Mesenchymal stem cell (in vitro differentiated cells and primary cell): ENCODE results near the gene PGLYRP2.

ENCODE experiments used
- DNase-seq: peaks from one replicate; pipeline ENCODE4 v3.0.0-alpha.2; 2013
- H2AFZ ChIP-seq: one replicate; pipeline ENCODE4 v1.6.1; 2013; ENCODE audit warnings: low read depth, mild to moderate bottlenecking, control low read depth, inconsistent platforms, low read length, moderate library complexity
- H2AK5ac ChIP-seq: 2 replicates; pipeline ENCODE4 v1.6.1; 2013; ENCODE audit warnings: low read length, moderate library complexity, mild to moderate bottlenecking, inconsistent platforms; ENCODE audit not compliant: severe bottlenecking
- H2BK120ac ChIP-seq: one replicate; pipeline ENCODE4 v1.6.1; 2013; ENCODE audit warnings: low read depth, mild to moderate bottlenecking, inconsistent platforms, low read length, moderate library complexity
- H2BK12ac ChIP-seq, 2 experiments: one replicate each; pipeline ENCODE4 v1.6.1; 2013; ENCODE audit warnings: inconsistent platforms in 2 of 2, low read length in 2 of 2, mild to moderate bottlenecking in 2 of 2, moderate library complexity in 2 of 2, control low read depth in 1 of 2
- H2BK15ac ChIP-seq: one replicate; pipeline ENCODE4 v1.6.1; 2013; ENCODE audit warnings: mild to moderate bottlenecking, low read depth, inconsistent platforms; ENCODE audit not compliant: poor library complexity, severe bottlenecking
- H2BK5ac ChIP-seq: 2 replicates; pipeline ENCODE4 v1.6.1; 2013; ENCODE audit warnings: low read depth, mild to moderate bottlenecking, low read length, control low read depth, inconsistent platforms; ENCODE audit not compliant: poor library complexity, severe bottlenecking
- H3K14ac ChIP-seq, 2 experiments: one replicate each; pipeline ENCODE4 v1.6.1; 2013; ENCODE audit warnings: inconsistent platforms in 2 of 2, low read length in 2 of 2, control low read depth in 1 of 2, mild to moderate bottlenecking in 1 of 2, moderate library complexity in 1 of 2
- H3K18ac ChIP-seq, 2 experiments: one replicate each; pipeline ENCODE4 v1.6.1; 2013; ENCODE audit warnings: inconsistent platforms in 2 of 2, low read length in 2 of 2, control low read depth in 1 of 2, low read depth in 1 of 2, mild to moderate bottlenecking in 1 of 2
- H3K23ac ChIP-seq, 2 experiments: one replicate each; pipeline ENCODE4 v1.6.1; 2013; ENCODE audit warnings: inconsistent platforms in 2 of 2, low read length in 2 of 2, mild to moderate bottlenecking in 2 of 2, moderate library complexity in 2 of 2, control low read depth in 1 of 2
- H3K27ac ChIP-seq: 2 replicates; pipeline ENCODE4 v1.5.1; 2013; ENCODE audit warnings: mild to moderate bottlenecking, moderate library complexity, low read length, control low read depth, inconsistent platforms; ENCODE audit not compliant: poor library complexity, severe bottlenecking
- H3K27me3 ChIP-seq, 2 experiments: 2 replicates each; pipeline versions ENCODE4 v1.6.1 to v1.7.0; 2013; ENCODE audit warnings: low read length in 2 of 2, mild to moderate bottlenecking in 2 of 2, moderate library complexity in 2 of 2, control low read depth in 1 of 2, inconsistent platforms in 1 of 2; ENCODE audit not compliant: control insufficient read depth in 1 of 2, insufficient read depth in 1 of 2
- H3K36me3 ChIP-seq, 2 experiments: 2 replicates each; pipeline versions ENCODE4 v1.6.1 to v1.7.0; 2013; ENCODE audit warnings: low read length in 2 of 2, control low read depth in 1 of 2, inconsistent platforms in 1 of 2, low read depth in 1 of 2, mild to moderate bottlenecking in 1 of 2; ENCODE audit not compliant: insufficient read depth in 2 of 2, control insufficient read depth in 1 of 2
- H3K4ac ChIP-seq, 2 experiments: one replicate each; pipeline ENCODE4 v1.6.1; 2013; ENCODE audit warnings: inconsistent platforms in 2 of 2, low read length in 2 of 2, mild to moderate bottlenecking in 2 of 2, moderate library complexity in 2 of 2, control low read depth in 1 of 2, low read depth in 1 of 2
- H3K4me1 ChIP-seq: 2 replicates; pipeline ENCODE4 v1.6.1; 2013; ENCODE audit warnings: low read depth, low read length, control low read depth; ENCODE audit not compliant: control insufficient read depth, insufficient read depth
- H3K4me2 ChIP-seq: 2 replicates; pipeline ENCODE4 v1.6.1; 2013; ENCODE audit warnings: low read length, mild to moderate bottlenecking, inconsistent platforms; ENCODE audit not compliant: poor library complexity, severe bottlenecking
- H3K4me3 ChIP-seq, 2 experiments: 2 replicates each; pipeline versions ENCODE4 v1.5.1 to v1.7.0; 2013; ENCODE audit warnings: low read length in 2 of 2, mild to moderate bottlenecking in 2 of 2, control low read depth in 1 of 2, low read depth in 1 of 2; ENCODE audit not compliant: insufficient read depth in 1 of 2
- H3K79me1 ChIP-seq: replicated peaks from 2 replicates; pipeline ENCODE4 v1.6.1; 2013; ENCODE audit warnings: mild to moderate bottlenecking, control low read depth, low read length, inconsistent platforms; ENCODE audit not compliant: poor library complexity, severe bottlenecking
- H3K9ac ChIP-seq: 2 replicates; pipeline ENCODE4 v1.7.0; 2013; ENCODE audit warnings: mild to moderate bottlenecking, low read length, moderate library complexity
- H3K9me3 ChIP-seq: 2 replicates; pipeline ENCODE4 v1.7.0; 2013; ENCODE audit warnings: mild to moderate bottlenecking, low read length; ENCODE audit not compliant: control insufficient read depth
- H4K8ac ChIP-seq: one replicate; pipeline ENCODE4 v1.6.1; 2013; ENCODE audit warnings: inconsistent platforms, mild to moderate bottlenecking, low read length, moderate library complexity
- H4K91ac ChIP-seq: one replicate; pipeline ENCODE4 v1.6.1; 2013; ENCODE audit warnings: mild to moderate bottlenecking, low read length, inconsistent platforms
- WGBS: methylation state at CpG from one replicate; pipeline ENCODE4 v1.1.7; 2013; ENCODE audit warnings: mixed read lengths; 5-methylcytosine and 5-hydroxymethylcytosine counted together

PGLYRP2 gene

GRCh38 chr19:15469513-15470297 is 9.6 kb downstream of the PGLYRP2 start:
- Histone ChIP-seq H2BK12ac (no peak overlapping the region), H3K79me1 (no peaks in the 10 kb centered on the region), H3K4me3 (peak overlapping the region in 1 of 2 experiments; percentile 66), H3K4me1 (peaks cover 3% of the 10 kb centered on the region), H3K9me3 (peaks cover 2% of the 10 kb centered on the region), H3K18ac (no peak overlapping the region), H2BK15ac (no peak overlapping the region), H3K27ac (no peak overlapping the region), H2AFZ (no peak overlapping the region), H3K27me3 (peaks cover 0 to 20% of the 10 kb centered on the region in 2 experiments), H3K36me3 (no peaks in the 10 kb centered on the region), H2BK120ac (no peak overlapping the region), H3K23ac (no peak overlapping the region), H3K14ac (peak overlapping the region in 1 of 2 experiments; percentile 5), H3K9ac (no peak overlapping the region), H4K91ac (no peak overlapping the region), H3K4ac (no peak overlapping the region), H2BK5ac (no peak overlapping the region), H3K4me2 (no peak overlapping the region), H4K8ac (no peak overlapping the region), H2AK5ac (no peak overlapping the region)
- DNase-seq: no peak
- 46% methylated on average over 55 of the region's 65 CpGs for WGBS

DNA sequence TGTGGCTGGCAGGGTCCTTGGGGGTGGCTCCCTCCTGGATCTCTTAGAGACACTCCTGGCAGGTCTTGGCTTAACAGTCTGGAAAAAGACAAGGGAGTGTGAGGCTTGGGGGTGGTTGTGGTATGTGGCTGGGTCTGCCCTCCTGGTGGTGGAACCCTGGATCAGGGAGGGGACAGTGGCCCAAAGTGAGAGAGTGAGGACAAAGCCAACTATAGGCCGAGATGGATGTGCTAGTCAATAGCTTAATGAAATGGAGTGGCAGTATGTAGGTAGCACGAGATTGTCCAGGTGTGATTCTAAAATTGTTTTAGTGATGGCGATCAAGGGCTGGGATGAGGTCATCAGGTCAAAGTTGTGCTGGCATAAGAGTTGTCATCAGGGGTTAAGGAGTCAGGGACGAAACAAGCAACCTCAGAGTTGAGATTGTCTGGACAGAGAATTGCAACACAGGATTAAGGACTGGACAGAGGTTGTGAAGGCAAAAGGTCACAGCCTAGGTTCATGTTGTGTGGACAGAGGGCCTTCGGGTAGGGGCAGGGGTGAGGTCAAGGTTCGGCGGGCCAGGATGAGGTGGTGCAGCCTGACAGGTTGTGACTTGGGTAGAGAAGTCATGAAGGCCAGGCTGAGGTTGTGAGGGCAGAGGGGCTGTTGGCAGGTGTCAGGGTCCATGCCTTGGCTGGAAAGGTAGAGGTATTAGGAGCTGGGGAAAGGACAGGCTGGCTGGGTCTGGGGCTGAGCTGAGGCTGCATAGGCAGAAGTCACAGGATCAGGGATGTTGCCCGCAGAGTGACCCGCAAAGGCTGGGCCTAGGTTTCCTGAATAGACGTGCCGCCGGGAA is 10.4 kb downstream of the PGLYRP2 start:
- Histone ChIP-seq H2AK5ac (no peak overlapping the region), H3K36me3 (no peaks in the 10 kb centered on the region), H3K4me3 (no peak overlapping the region), H2BK12ac (no peak overlapping the region), H3K23ac (no peak overlapping the region), H3K27me3 (peaks cover 3 to 28% of the 10 kb centered on the region in 2 experiments), H2AFZ (no peak overlapping the region), H2BK120ac (no peak overlapping the region), H2BK5ac (no peak overlapping the region), H3K4me2 (no peak overlapping the region), H4K8ac (no peak overlapping the region), H2BK15ac (no peak overlapping the region), H3K4me1 (peaks cover 3% of the 10 kb centered on the region), H3K27ac (no peak overlapping the region), H3K4ac (no peak overlapping the region), H3K18ac (no peak overlapping the region), H4K91ac (no peak overlapping the region), H3K79me1 (no peaks in the 10 kb centered on the region), H3K9me3 (peaks cover 2% of the 10 kb centered on the region), H3K14ac (no peak overlapping the region), H3K9ac (no peak overlapping the region)
- no peak for DNase-seq
- 76% methylated on average over 12 of the region's 12 CpGs for WGBS

DNA sequence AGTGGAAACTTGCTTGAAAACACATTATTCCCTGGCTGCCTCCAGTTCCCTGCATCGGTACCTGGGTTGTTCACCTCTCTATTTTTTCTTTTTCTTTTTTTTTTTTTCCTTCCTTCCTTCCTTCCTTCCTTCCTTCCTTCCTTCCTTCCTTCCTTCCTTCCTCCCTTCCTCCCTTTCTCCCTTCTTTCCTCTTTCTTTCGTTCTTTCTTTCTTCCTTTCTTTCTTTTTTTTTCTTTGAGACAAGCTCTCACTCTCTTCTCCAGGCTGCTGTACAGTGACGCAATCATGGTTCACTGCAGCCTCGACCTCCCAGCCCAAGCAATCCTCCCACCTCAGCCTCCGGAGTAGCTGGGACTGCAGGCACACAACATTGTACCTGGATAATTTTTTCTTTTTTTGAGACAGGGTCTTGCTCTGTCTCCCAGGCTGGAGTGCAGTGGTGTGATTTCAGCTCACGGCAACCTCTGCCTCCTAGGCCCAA is 11.5 kb downstream of the PGLYRP2 start:
- no peak overlapping the region for H3K9ac ChIP-seq
- peaks cover under 1% of the 10 kb centered on the region for H3K9me3 ChIP-seq
- no peak overlapping the region for H2BK12ac ChIP-seq
- WGBS: 63% methylated on average over 4 of the region's 6 CpGs
- no peaks in the 10 kb centered on the region for H3K36me3 ChIP-seq
- peaks cover 3% of the 10 kb centered on the region for H3K4me1 ChIP-seq
- H3K4me2 ChIP-seq: no peak overlapping the region
- no peak overlapping the region for H4K8ac ChIP-seq
- no peak overlapping the region for H2BK5ac ChIP-seq
- H2BK15ac ChIP-seq: no peak overlapping the region
- no peak overlapping the region for H4K91ac ChIP-seq
- H3K18ac ChIP-seq: no peak overlapping the region
- no peak overlapping the region for H3K4ac ChIP-seq
- H3K4me3 ChIP-seq: no peak overlapping the region
- H3K27ac ChIP-seq: no peak overlapping the region
- H3K23ac ChIP-seq: no peak overlapping the region
- no peak overlapping the region for H2AK5ac ChIP-seq
- DNase-seq: no peak
- no peak overlapping the region for H3K14ac ChIP-seq
- peaks cover 3 to 34% of the 10 kb centered on the region in 2 experiments for H3K27me3 ChIP-seq
- H2AFZ ChIP-seq: no peak overlapping the region
- no peaks in the 10 kb centered on the region for H3K79me1 ChIP-seq
- no peak overlapping the region for H2BK120ac ChIP-seq
